GM03348 (cell line): ENCODE measurements around the gene SMIM41.

Source experiments
- DNase-seq: peaks from one replicate; pipeline ENCODE4 v3.0.0; 2012; ENCODE audit warnings: low spot score

Gene SMIM41

GRCh38 chr12:52050758-52051541 is 28.6 kb upstream of the SMIM41 start, which contains the start of gene NR4A1:
Gene NR4A1 (plus strand): TSS chr12:52051442. CDS start chr12:52054329, 2,887 bp downstream.
- peak; percentile 98 for DNase-seq

GRCh38 chr12:52052468-52053186 is 26.9 kb upstream of the SMIM41 start:
- no peak for DNase-seq

- DNase-seq, result no peak
Observed at GRCh38 chr12:52053536-52054209, 25.8 kb upstream of the SMIM41 start.

- DNase-seq, result no peak
Observed at GRCh38 chr12:52054231-52054832, 25.2 kb upstream of the SMIM41 start.

- DNase-seq, result no peak
Observed at GRCh38 chr12:52054833-52055730, 24.4 kb upstream of the SMIM41 start.

- DNase-seq, result no peak
Observed at GRCh38 chr12:52055731-52056711, 23.5 kb upstream of the SMIM41 start.

- peak; percentile 74 for DNase-seq
Observed at GRCh38 chr12:52056801-52057637, 22.5 kb upstream of the SMIM41 start.

- DNase-seq, result no peak
Observed at GRCh38 chr12:52057638-52058576, 21.6 kb upstream of the SMIM41 start.

- DNase-seq, result no peak
Observed at GRCh38 chr12:52058631-52059361, 20.7 kb upstream of the SMIM41 start.

- DNase-seq, result no peak
Observed at GRCh38 chr12:52059582-52060497, 19.7 kb upstream of the SMIM41 start.

GRCh38 chr12:52060498-52061177 is 18.9 kb upstream of the SMIM41 start:
- no peak for DNase-seq

GRCh38 chr12:52061470-52062166 is 17.9 kb upstream of the SMIM41 start:
- no peak for DNase-seq

GRCh38 chr12:52062167-52063081 is 17.1 kb upstream of the SMIM41 start:
- no peak for DNase-seq
